Peyer's patch (tissue), 4 donors: ENCODE data around the gene AP1S1.

Experiments used
- CTCF ChIP-seq, 6 experiments: fragments of 450-650 bp in 4 of 6; fragments of 200-600 bp in 2 of 6; sonication (generic) in 1 of 6; IDR thresholded peaks; one replicate each; pipeline ENCODE4 v1.5.1; 2017 to 2019; ENCODE audit warnings: antibody characterized with exemption in 6 of 6, mild to moderate bottlenecking in 3 of 6, moderate library complexity in 1 of 6
- POLR2A ChIP-seq, 2 donors: fragments of 450-650 bp; IDR thresholded peaks; one replicate each; pipeline ENCODE4 v1.5.1; 2017; ENCODE audit warnings: antibody characterized with exemption in 2 of 2, mild to moderate bottlenecking in 2 of 2, moderate library complexity in 2 of 2

GRCh38 chr7:101167645-101168411 lies 13.6 kb downstream of the AP1S1 start:
- TF ChIP-seq CTCF (IDR thresholded peaks at IDR 0.05) (no peak), POLR2A (IDR thresholded peaks at IDR 0.05) (no peak)
